Measurements from ENCODE around the gene RNF111.

DNA sequence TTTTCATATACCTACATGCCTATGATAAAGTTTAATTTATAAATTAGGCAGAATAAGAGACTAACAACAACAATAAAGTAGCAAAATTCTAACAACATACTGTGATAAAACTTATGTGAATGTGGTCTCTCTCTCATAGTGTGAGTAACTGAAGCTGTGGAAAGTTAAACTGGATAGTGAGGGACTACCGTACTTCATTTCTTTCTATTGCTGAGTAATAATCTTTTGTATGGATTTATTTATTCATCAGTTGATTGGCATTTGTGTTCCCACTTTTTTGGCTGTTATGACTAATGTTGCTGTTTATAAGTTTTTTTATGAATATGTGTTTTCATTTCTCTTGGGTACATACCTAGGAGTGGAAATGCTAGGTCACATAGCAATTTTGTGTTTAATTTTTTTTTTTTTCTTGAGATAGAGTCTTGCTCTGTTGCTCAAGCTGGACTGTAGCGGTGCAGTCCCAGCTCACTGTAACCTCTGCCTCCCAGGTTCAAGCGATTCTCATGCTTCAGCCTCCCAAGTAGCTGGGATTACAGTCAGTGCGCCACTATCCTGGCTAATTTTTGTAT is 41.0 kb downstream of the RNF111 start:
- TF ChIP-seq, protein P1, sequence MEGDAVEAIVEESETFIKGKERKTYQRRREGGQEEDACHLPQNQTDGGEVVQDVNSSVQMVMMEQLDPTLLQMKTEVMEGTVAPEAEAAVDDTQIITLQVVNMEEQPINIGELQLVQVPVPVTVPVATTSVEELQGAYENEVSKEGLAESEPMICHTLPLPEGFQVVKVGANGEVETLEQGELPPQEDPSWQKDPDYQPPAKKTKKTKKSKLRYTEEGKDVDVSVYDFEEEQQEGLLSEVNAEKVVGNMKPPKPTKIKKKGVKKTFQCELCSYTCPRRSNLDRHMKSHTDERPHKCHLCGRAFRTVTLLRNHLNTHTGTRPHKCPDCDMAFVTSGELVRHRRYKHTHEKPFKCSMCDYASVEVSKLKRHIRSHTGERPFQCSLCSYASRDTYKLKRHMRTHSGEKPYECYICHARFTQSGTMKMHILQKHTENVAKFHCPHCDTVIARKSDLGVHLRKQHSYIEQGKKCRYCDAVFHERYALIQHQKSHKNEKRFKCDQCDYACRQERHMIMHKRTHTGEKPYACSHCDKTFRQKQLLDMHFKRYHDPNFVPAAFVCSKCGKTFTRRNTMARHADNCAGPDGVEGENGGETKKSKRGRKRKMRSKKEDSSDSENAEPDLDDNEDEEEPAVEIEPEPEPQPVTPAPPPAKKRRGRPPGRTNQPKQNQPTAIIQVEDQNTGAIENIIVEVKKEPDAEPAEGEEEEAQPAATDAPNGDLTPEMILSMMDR (IDR thresholded peaks at IDR 0.05) = no peak
- no peak for TF ChIP-seq POLR2A (IDR thresholded peaks at IDR 0.05)
